Retina (tissue), 1 donor: ENCODE data around the gene PPP2R1A.
"Not testable (repeated sequence)": the region's sequence is repeated elsewhere in the genome, so short reads cannot be mapped to it uniquely, and the experiment has no call there.

Source experiments
- DNase-seq: peaks from one replicate; pipeline ENCODE4 v3.0.0-alpha.2; 2016

Gene PPP2R1A

GRCh38 chr19:52258426-52258825 is 68.6 kb downstream of the PPP2R1A start:
- no peak for DNase-seq

- DNase-seq = not testable (repeated sequence)
These were observed 75.7 kb downstream of the PPP2R1A start for GRCh38 chr19:52265556-52265955.

- peak; percentile 98 for DNase-seq
These were observed 79.7 kb downstream of the PPP2R1A start, which contains the start of gene ZNF766 for GRCh38 chr19:52269338-52270261. Gene ZNF766, plus strand, starts transcription at chr19:52269587. Its CDS starts 27 bp downstream, at chr19:52269614.

- DNase-seq = peak; percentile 56
These were observed 80.5 kb downstream of the PPP2R1A start for GRCh38 chr19:52270266-52270885.

GRCh38 chr19:52273301-52273700 is 83.4 kb downstream of the PPP2R1A start:
- no peak for DNase-seq

GRCh38 chr19:52274191-52274590 is 84.3 kb downstream of the PPP2R1A start:
- DNase-seq = no peak

- no peak for DNase-seq
These were observed 86.1 kb downstream of the PPP2R1A start for GRCh38 chr19:52275988-52276387.

- DNase-seq = no peak
These were observed 87.6 kb downstream of the PPP2R1A start for GRCh38 chr19:52277471-52277870.
